ENCODE measurements around the gene NDUFB2. TPM values are rescaled to one million over a fixed set of nuclear protein-coding genes. Genes with fewer than 3 reads are reported as not detected.

NDUFB2 gene
- total RNA-seq, 1 donor: 56.5 TPM

- no peaks in the 10 kb centered on the region for H3K36me3 ChIP-seq (ENCODE audit: insufficient read depth, low read length)
- DNase-seq (ENCODE audit: insufficient read length, low spot score, missing footprints): no peak
- no peak for TF ChIP-seq CTCF (IDR thresholded peaks at IDR 0.05; ENCODE audit: extremely low read depth, low read depth, low read length)
- H3K4me3 ChIP-seq (ENCODE audit: insufficient read depth, low read length): no peak overlapping the region
- no peaks in the 10 kb centered on the region for H3K27me3 ChIP-seq (ENCODE audit: insufficient read depth, low read length)
- no peaks in the 10 kb centered on the region for H3K4me1 ChIP-seq (ENCODE audit: insufficient read depth, low read length)
- H2AFZ ChIP-seq (ENCODE audit: low read length): no peak overlapping the region
- H3K4me2 ChIP-seq (ENCODE audit: insufficient read depth, low read length): no peak overlapping the region
- H3K27ac ChIP-seq (ENCODE audit: low read depth, low read length): no peak overlapping the region
- no peaks in the 10 kb centered on the region for H3K79me2 ChIP-seq (ENCODE audit: insufficient read depth, low read length)
- no peaks in the 10 kb centered on the region for H4K20me1 ChIP-seq (ENCODE audit: insufficient read depth, low read length)
- H3K9me3 ChIP-seq (ENCODE audit: low read depth, low read length): no peaks in the 10 kb centered on the region
These were observed 23.2 kb downstream of the NDUFB2 start for GRCh38 chr7:140719721-140720120.

- H3K27me3 ChIP-seq (ENCODE audit: insufficient read depth, low read length): no peaks in the 10 kb centered on the region
- H3K79me2 ChIP-seq (ENCODE audit: insufficient read depth, low read length): no peaks in the 10 kb centered on the region
- no peak overlapping the region for H2AFZ ChIP-seq (ENCODE audit: low read length)
- H3K36me3 ChIP-seq (ENCODE audit: insufficient read depth, low read length): peaks cover 5% of the 10 kb centered on the region
- H3K4me1 ChIP-seq (ENCODE audit: insufficient read depth, low read length): no peaks in the 10 kb centered on the region
- H4K20me1 ChIP-seq (ENCODE audit: insufficient read depth, low read length): no peaks in the 10 kb centered on the region
- no peak overlapping the region for H3K27ac ChIP-seq (ENCODE audit: low read depth, low read length)
- DNase-seq (ENCODE audit: insufficient read length, low spot score, missing footprints): no peak
- TF ChIP-seq CTCF (IDR thresholded peaks at IDR 0.05; ENCODE audit: extremely low read depth, low read depth, low read length): no peak
- H3K4me3 ChIP-seq (ENCODE audit: insufficient read depth, low read length): no peak overlapping the region
- no peaks in the 10 kb centered on the region for H3K9me3 ChIP-seq (ENCODE audit: low read depth, low read length)
- no peak overlapping the region for H3K4me2 ChIP-seq (ENCODE audit: insufficient read depth, low read length)
These were observed 25.7 kb downstream of the NDUFB2 start for GRCh38 chr7:140722254-140722653.

DNA sequence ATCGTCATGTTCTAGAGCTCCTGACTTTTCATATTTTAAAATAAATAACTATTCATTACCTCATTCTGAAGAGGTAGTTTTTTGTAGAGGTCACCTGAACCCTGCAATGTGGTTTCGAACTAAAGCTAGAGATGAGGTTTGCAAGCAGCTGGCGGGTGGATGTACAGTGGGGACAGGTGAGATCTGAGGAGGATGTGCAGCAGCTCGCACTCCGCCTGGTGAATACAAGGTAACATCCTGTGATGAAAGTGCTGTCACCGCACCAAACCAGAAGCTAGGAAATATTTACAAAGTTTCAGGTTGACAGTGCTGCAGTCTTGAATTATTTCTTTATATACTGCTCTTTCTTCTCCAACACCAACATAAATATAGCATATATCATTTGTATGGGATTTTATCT, 26.5 kb downstream of the NDUFB2 start:
- Histone ChIP-seq H3K4me1 (ENCODE audit: insufficient read depth, low read length) (peaks cover 4% of the 10 kb centered on the region), H4K20me1 (ENCODE audit: insufficient read depth, low read length) (no peaks in the 10 kb centered on the region), H3K4me2 (ENCODE audit: insufficient read depth, low read length) (no peak overlapping the region), H2AFZ (ENCODE audit: low read length) (no peak overlapping the region), H3K36me3 (ENCODE audit: insufficient read depth, low read length) (peaks cover 5% of the 10 kb centered on the region), H3K79me2 (ENCODE audit: insufficient read depth, low read length) (no peaks in the 10 kb centered on the region), H3K4me3 (ENCODE audit: insufficient read depth, low read length) (no peak overlapping the region), H3K27me3 (ENCODE audit: insufficient read depth, low read length) (no peaks in the 10 kb centered on the region), H3K9me3 (ENCODE audit: low read depth, low read length) (no peaks in the 10 kb centered on the region), H3K27ac (ENCODE audit: low read depth, low read length) (no peak overlapping the region)
- no peak for TF ChIP-seq CTCF (IDR thresholded peaks at IDR 0.05; ENCODE audit: extremely low read depth, low read depth, low read length)
- DNase-seq (ENCODE audit: insufficient read length, low spot score, missing footprints): no peak

GRCh38 chr7:140723574-140723973, 27.1 kb downstream of the NDUFB2 start:
- TF ChIP-seq CTCF (IDR thresholded peaks at IDR 0.05; ENCODE audit: extremely low read depth, low read depth, low read length): no peak

More at GRCh38 chr7:140723574-140723973, 27.1 kb downstream of the NDUFB2 start:
- Histone ChIP-seq H3K27ac (ENCODE audit: low read depth, low read length) (no peak overlapping the region), H3K36me3 (ENCODE audit: insufficient read depth, low read length) (peaks cover 5% of the 10 kb centered on the region), H3K79me2 (ENCODE audit: insufficient read depth, low read length) (no peaks in the 10 kb centered on the region), H3K9me3 (ENCODE audit: low read depth, low read length) (no peaks in the 10 kb centered on the region), H3K4me3 (ENCODE audit: insufficient read depth, low read length) (no peak overlapping the region), H4K20me1 (ENCODE audit: insufficient read depth, low read length) (no peaks in the 10 kb centered on the region), H3K4me2 (ENCODE audit: insufficient read depth, low read length) (no peak overlapping the region), H3K4me1 (ENCODE audit: insufficient read depth, low read length) (peaks cover 10% of the 10 kb centered on the region), H2AFZ (ENCODE audit: low read length) (no peak overlapping the region), H3K27me3 (ENCODE audit: insufficient read depth, low read length) (no peaks in the 10 kb centered on the region)
- no peak for DNase-seq (ENCODE audit: insufficient read length, low spot score, missing footprints)
